Smooth muscle cell (in vitro differentiated cells): ENCODE data around the gene ATF4. TPM values are rescaled to one million over a fixed set of nuclear protein-coding genes. Genes with fewer than 3 reads are reported as not detected.

Experiments
- DNase-seq: peaks from one replicate; lab custom pipeline; 2025; ENCODE audit not compliant: unreplicated experiment; lab: John Stamatoyannopoulos, UW
- H2AFZ ChIP-seq: fragments of 200-600 bp; sonication (generic); 2 replicates; pipeline ENCODE4 v1.6.0; 2016; ENCODE audit warnings: antibody characterized with exemption, low read depth, mild to moderate bottlenecking
- H3F3A ChIP-seq: fragments of 200-600 bp; sonication (generic); 2 replicates; pipeline ENCODE4 v1.6.0; 2017; ENCODE audit warnings: antibody characterized with exemption, low read depth
- H3K27ac ChIP-seq: fragments of 200-600 bp; sonication (generic); 2 replicates; pipeline ENCODE4 v1.5.1; 2016; ENCODE audit warnings: low read depth, mild to moderate bottlenecking
- H3K27me3 ChIP-seq: fragments of 200-600 bp; sonication (generic); 2 replicates; pipeline ENCODE4 v1.6.1; 2016; ENCODE audit warnings: low read depth, mild to moderate bottlenecking
- H3K36me3 ChIP-seq: fragments of 200-600 bp; sonication (generic); 2 replicates; pipeline ENCODE4 v1.5.1; 2016; ENCODE audit warnings: low read depth
- H3K4me1 ChIP-seq: fragments of 200-600 bp; sonication (generic); 2 replicates; pipeline ENCODE4 v1.5.1; 2016; ENCODE audit warnings: low read depth
- H3K4me2 ChIP-seq: fragments of 200-600 bp; sonication (generic); 2 replicates; pipeline ENCODE4 v1.6.0; 2016; ENCODE audit warnings: mild to moderate bottlenecking
- H3K4me3 ChIP-seq: fragments of 200-600 bp; sonication (generic); 2 replicates; pipeline ENCODE4 v1.5.1; 2016; ENCODE audit warnings: mild to moderate bottlenecking
- H3K79me2 ChIP-seq: fragments of 200-600 bp; sonication (generic); 2 replicates; pipeline ENCODE4 v1.6.0; 2016; ENCODE audit warnings: low read depth, mild to moderate bottlenecking
- H3K9ac ChIP-seq: fragments of 200-600 bp; sonication (generic); 2 replicates; pipeline ENCODE4 v1.6.0; 2016; ENCODE audit warnings: low read depth
- H3K9me3 ChIP-seq: fragments of 200-600 bp; sonication (generic); replicated peaks from 2 replicates; pipeline ENCODE4 v1.5.1; 2016; ENCODE audit warnings: low read depth
- H4K20me1 ChIP-seq: fragments of 200-600 bp; sonication (generic); 2 replicates; pipeline ENCODE4 v1.6.0; 2016; ENCODE audit warnings: low read depth
- CTCF ChIP-seq: fragments of 200-600 bp; sonication (generic); IDR thresholded peaks from 2 replicates; pipeline ENCODE4 v1.5.1; 2017; ENCODE audit warnings: borderline replicate concordance, mild to moderate bottlenecking, antibody characterized with exemption; ENCODE audit not compliant: insufficient read depth, poor library complexity, severe bottlenecking
- WGBS: methylation state at CpG from one replicate; pipeline ENCODE4 v1.1.7; 2016; ENCODE audit warnings: low lambda C conversion rate; 5-methylcytosine and 5-hydroxymethylcytosine counted together
- polyA plus RNA-seq: library from polyadenylated mRNA; unstranded; fragments of >200 nt; fragmentation: Nextera tagmentation; extraction: Ambion mirVana; gene quantifications from 2 replicates; pipeline ENCODE4 v1.2.1, GENCODE V29; 2016
- total RNA-seq: library from RNA; depleted of rRNA; stranded (reverse); fragments of >200 nt; gene quantifications from 2 replicates; pipeline ENCODE4 v1.2.3, GENCODE V29; 2014

Gene ATF4
- total and polyA plus RNA-seq, 2 experiments from 2014 or later: 288 to 421 TPM

- Histone ChIP-seq H3K4me1 (peaks cover 7% of the 10 kb centered on the region), H3K79me2 (peaks cover 4% of the 10 kb centered on the region), H3K4me2 (no peak overlapping the region), H3K36me3 (no peaks in the 10 kb centered on the region), H2AFZ (no peak overlapping the region), H3K9me3 (no peaks in the 10 kb centered on the region), H4K20me1 (no peaks in the 10 kb centered on the region), H3K4me3 (no peak overlapping the region), H3K9ac (no peak overlapping the region), H3K27ac (no peak overlapping the region), H3K27me3 (no peaks in the 10 kb centered on the region), H3F3A (peaks cover 10% of the 10 kb centered on the region)
- no peak for TF ChIP-seq CTCF
- DNase-seq: no peak
- 76% methylated on average over 8 of the region's 8 CpGs for WGBS
These were observed 16.3 kb downstream of the ATF4 start for GRCh38 chr22:39536711-39537110.

- Histone ChIP-seq H3K9ac (no peak overlapping the region), H3F3A (peaks cover 10% of the 10 kb centered on the region), H3K27ac (no peak overlapping the region), H3K4me2 (no peak overlapping the region), H3K27me3 (no peaks in the 10 kb centered on the region), H3K4me1 (peaks cover 4% of the 10 kb centered on the region), H2AFZ (no peak overlapping the region), H3K36me3 (no peaks in the 10 kb centered on the region), H4K20me1 (no peaks in the 10 kb centered on the region), H3K4me3 (no peak overlapping the region), H3K79me2 (no peaks in the 10 kb centered on the region), H3K9me3 (no peaks in the 10 kb centered on the region)
- no peak for TF ChIP-seq CTCF
- DNase-seq: no peak
- WGBS: 50% methylated on average over 2 of the region's 2 CpGs
These were observed 17.6 kb downstream of the ATF4 start for GRCh38 chr22:39537975-39538374.

- 28% methylated on average over 11 of the region's 11 CpGs for WGBS
- Histone ChIP-seq H3K9ac (no peak overlapping the region), H3K4me2 (no peak overlapping the region), H3K4me3 (no peak overlapping the region), H3F3A (no peaks in the 10 kb centered on the region), H3K36me3 (no peaks in the 10 kb centered on the region), H3K9me3 (no peaks in the 10 kb centered on the region), H4K20me1 (no peaks in the 10 kb centered on the region), H3K27me3 (peaks cover 4% of the 10 kb centered on the region), H2AFZ (no peak overlapping the region), H3K79me2 (no peaks in the 10 kb centered on the region), H3K4me1 (no peaks in the 10 kb centered on the region), H3K27ac (no peak overlapping the region)
- peak; percentile 45 for TF ChIP-seq CTCF
- no peak for DNase-seq
These were observed 22.7 kb downstream of the ATF4 start for GRCh38 chr22:39543095-39543494.
